ENCODE data around the gene ZNF132.

The ZNF132 gene

DNA sequence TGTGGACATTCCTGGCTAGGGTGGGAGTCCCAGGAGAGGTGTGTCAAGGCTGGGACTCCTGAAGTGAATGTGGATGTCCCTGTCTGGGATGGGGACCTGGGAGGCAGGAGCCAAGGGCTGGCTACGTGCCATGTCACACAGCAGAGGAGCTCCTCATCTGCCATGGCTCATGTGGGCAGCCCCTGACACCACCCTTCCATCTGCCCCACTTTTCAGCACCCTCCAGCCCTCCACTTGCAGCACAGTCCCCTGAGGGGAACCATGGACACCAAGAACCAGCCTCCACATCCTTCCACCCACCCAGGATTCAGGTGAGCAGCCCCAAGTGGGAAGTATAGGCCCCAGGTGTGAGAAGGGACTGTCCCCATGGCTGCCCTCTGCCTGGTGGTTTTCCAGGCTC lies 37.9 kb upstream of the ZNF132 start:
- POLR2A ChIA-PET: interaction anchor here (1.0 to 1.5 kb wide), 3 partner anchors 26 to 115 kb away, joined by 4 read pairs; partner anchors contain the start of genes ZBTB45, ZNF324B and ZNF497
- CTCF ChIA-PET: interaction anchor here (0.6 kb wide), 1 partner anchor 32 kb away, joined by 3 read pairs; no protein-coding TSS in a partner anchor
- H3K36me3 ChIP-seq (ENCODE audit: control insufficient read depth in 2 of 2, insufficient read depth in 1 of 2, low read length in 2 of 2): peaks cover 10 to 51% of the 10 kb centered on the region in 2 experiments
- no peak for TF ChIP-seq ZNF112 (tag by site-specific recombination; IDR thresholded peaks at IDR 0.05)
- TF ChIP-seq EGR2 (tag by site-specific recombination; IDR thresholded peaks at IDR 0.05; ENCODE audit: low read depth): no peak
- H3K27ac ChIP-seq (ENCODE audit: extremely low read depth, low read depth, low read length): no peak overlapping the region
- peaks cover 7% of the 10 kb centered on the region; the same call in 1 of the 2 replicates for H3K4me1 ChIP-seq (ENCODE audit: control insufficient read depth, insufficient read depth, low read length)
- H3K9me3 ChIP-seq (ENCODE audit: control insufficient read depth, insufficient read depth, low read depth, low read length): no peaks in the 10 kb centered on the region
- H3K4me3 ChIP-seq (ENCODE audit: low read depth, low read length): no peak overlapping the region

DNA sequence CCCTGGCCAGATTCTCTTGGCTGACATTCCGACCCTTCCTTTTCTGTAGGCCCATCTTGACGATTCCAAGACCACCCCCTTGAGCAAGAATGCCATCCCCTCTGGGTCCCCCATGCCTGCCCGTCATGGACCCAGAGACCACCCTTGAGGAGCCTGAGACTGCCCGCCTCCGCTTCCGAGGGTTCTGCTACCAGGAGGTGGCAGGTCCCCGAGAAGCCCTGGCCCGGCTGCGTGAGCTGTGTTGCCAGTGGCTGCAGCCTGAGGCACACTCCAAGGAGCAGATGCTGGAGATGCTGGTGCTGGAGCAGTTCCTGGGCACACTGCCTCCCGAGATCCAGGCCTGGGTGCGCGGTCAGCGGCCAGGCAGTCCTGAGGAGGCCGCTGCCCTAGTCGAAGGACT lies 37.2 kb upstream of the ZNF132 start:
- Histone ChIP-seq H3K4me3 (ENCODE audit: low read depth, low read length) (no peak overlapping the region; the same call in 1 of the 2 replicates), H3K36me3 (ENCODE audit: control insufficient read depth in 2 of 2, insufficient read depth in 1 of 2, low read length in 2 of 2) (peaks cover 12 to 56% of the 10 kb centered on the region in 2 experiments), H3K9me3 (ENCODE audit: control insufficient read depth, insufficient read depth, low read depth, low read length) (no peaks in the 10 kb centered on the region), H3K4me1 (ENCODE audit: control insufficient read depth, insufficient read depth, low read length) (peaks cover 7% of the 10 kb centered on the region; the same call in 1 of the 2 replicates), H3K27ac (ENCODE audit: extremely low read depth, low read depth, low read length) (peak overlapping the region; percentile 69; the same call in 1 of the 2 replicates)
- no peak for TF ChIP-seq ZNF10 (tag by site-specific recombination; IDR thresholded peaks at IDR 0.05)
- no peak for TF ChIP-seq SP3 (tag by site-specific recombination; IDR thresholded peaks at IDR 0.05)
- CTCF ChIA-PET: no interaction called here
- POLR2A ChIA-PET: interaction anchor here (1.0 to 1.5 kb wide), 3 partner anchors 26 to 114 kb away, joined by 4 read pairs; partner anchors contain the start of genes ZBTB45, ZNF324B and ZNF497

DNA sequence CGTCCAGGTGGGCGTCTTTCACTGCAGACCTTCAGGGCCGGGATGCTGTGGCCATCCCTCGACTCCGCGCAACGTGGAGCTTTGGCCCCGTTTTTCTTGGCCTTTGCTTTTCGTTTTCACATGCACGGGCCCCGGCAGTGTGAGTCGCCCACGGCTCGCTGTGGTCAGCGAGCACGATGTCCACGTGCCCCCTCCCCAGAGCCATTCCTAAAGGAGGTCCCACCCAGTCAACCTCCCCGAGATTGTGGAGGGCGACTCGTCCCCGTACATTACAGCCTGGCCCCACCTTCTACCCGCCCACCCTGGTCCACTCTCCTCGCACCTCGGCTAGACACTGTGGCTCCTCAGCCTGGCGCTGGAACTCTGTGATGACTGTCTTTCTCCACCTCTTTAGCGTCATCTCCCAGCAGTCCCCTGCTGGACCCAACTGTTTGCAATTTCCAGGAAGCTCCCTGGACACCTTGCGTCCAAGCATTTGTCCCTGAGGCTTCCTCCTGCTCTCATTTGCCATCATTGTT lies 36.6 kb upstream of the ZNF132 start:
- ChIA-PET CTCF (interaction anchor here (2.2 kb wide), 1 partner anchor 43 kb away, joined by 6 read pairs; the partner anchor contains the start of gene ZBTB45), POLR2A (interaction anchor here (1.0 to 2.2 kb wide), 4 partner anchors 43 to 114 kb away, joined by 4 to 11 read pairs (median 7); partner anchors contain the start of genes TRIM28, ZBTB45, ZNF497 and ZNF584)
- no peaks in the 10 kb centered on the region for H3K9me3 ChIP-seq (ENCODE audit: control insufficient read depth, insufficient read depth, low read depth, low read length)
- peak overlapping the region; percentile 69 for H3K27ac ChIP-seq (ENCODE audit: extremely low read depth, low read depth, low read length)
- H3K4me1 ChIP-seq (ENCODE audit: control insufficient read depth, insufficient read depth, low read length): peaks cover 7% of the 10 kb centered on the region; the same call in 1 of the 2 replicates
- peaks cover 13 to 61% of the 10 kb centered on the region in 2 experiments for H3K36me3 ChIP-seq (ENCODE audit: control insufficient read depth in 2 of 2, insufficient read depth in 1 of 2, low read length in 2 of 2)
- TF ChIP-seq ZNF311 (tag by site-specific recombination; IDR thresholded peaks at IDR 0.05; ENCODE audit: borderline replicate concordance) (no peak), HOXC10 (CRISPR knock-in tag; IDR thresholded peaks at IDR 0.05) (no peak; the same call in 1 of the 2 replicates), ZNF558 (tag by site-specific recombination; IDR thresholded peaks at IDR 0.05) (no peak), ZNF391 (tag by site-specific recombination; IDR thresholded peaks at IDR 0.05; ENCODE audit: borderline replicate concordance, low read depth) (no peak), KLF16 (tag by site-specific recombination; IDR thresholded peaks at IDR 0.05) (no peak)
- TF ChIP-seq, protein P1, sequence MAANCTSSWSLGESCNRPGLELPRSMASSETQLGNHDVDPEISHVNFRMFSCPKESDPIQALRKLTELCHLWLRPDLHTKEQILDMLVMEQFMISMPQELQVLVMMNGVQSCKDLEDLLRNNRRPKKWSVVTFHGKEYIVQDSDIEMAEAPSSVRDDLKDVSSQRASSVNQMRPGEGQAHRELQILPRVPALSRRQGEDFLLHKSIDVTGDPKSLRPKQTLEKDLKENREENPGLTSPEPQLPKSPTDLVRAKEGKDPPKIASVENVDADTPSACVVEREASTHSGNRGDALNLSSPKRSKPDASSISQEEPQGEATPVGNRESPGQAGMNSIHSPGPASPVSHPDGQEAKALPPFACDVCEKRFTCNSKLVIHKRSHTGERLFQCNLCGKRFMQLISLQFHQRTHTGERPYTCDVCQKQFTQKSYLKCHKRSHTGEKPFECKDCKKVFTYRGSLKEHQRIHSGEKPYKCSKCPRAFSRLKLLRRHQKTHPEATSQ (tag by site-specific recombination; IDR thresholded peaks at IDR 0.05): no peak
- TF ChIP-seq, protein P2, sequence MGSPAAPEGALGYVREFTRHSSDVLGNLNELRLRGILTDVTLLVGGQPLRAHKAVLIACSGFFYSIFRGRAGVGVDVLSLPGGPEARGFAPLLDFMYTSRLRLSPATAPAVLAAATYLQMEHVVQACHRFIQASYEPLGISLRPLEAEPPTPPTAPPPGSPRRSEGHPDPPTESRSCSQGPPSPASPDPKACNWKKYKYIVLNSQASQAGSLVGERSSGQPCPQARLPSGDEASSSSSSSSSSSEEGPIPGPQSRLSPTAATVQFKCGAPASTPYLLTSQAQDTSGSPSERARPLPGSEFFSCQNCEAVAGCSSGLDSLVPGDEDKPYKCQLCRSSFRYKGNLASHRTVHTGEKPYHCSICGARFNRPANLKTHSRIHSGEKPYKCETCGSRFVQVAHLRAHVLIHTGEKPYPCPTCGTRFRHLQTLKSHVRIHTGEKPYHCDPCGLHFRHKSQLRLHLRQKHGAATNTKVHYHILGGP (tag by site-specific recombination; IDR thresholded peaks at IDR 0.05): no peak
- H3K4me3 ChIP-seq (ENCODE audit: low read depth, low read length): peak overlapping the region; percentile 75

DNA sequence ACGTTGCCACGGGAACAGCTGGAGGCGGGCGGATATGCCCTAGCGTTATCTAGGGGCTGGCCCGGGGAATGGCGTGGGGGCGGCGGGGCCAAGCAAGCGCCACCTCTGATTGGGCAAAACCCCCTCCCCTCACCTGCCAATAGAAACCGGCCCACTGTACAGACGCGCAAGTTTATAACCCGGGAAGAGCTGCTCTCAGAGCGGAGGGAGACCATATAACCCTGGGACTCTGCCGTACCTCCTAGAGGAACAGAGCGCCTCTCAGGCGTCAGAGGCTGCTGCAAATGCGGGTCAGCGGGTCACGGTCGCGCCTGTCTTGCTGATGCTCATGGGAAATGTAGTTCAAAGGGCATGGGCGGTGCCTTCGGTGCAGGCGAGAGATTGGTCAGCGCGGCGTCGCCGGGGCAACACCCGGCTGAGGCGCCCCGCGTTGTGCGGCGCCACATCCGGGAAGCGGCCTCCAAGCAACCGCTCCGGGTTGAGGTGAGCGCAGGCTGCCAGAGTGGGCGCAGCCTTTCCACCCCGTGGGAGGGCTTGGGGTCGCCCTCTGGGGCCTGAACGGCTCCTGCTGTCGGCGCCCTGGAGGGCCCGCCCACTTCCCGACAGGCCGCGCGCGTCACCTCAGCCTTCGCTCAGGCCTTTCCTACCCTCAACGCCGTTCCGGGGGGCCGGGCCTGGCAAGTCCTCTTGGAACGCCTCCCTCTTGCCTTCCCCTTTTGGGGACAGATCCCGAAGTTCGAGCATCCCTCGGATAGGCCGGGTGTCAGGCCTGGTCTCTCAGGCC lies 36.0 kb upstream of the ZNF132 start, which contains the start of gene ZNF446:
Gene ZNF446, plus strand, starts transcription at position 639 of the 784 bp plus-strand sequence. CDS start 867 bp downstream, outside the sequence.
- ChIA-PET POLR2A (interaction anchor here (1.0 to 2.5 kb wide), 12 partner anchors 8 to 248 kb away, joined by 3 to 11 read pairs (median 4); partner anchors contain the start of genes TRIM28, ZBTB45, ZNF324 and ZNF324B), CTCF (interaction anchor here (1.1 to 2.2 kb wide), 2 partner anchors 43 to 73 kb away, joined by 6 to 8 read pairs; partner anchors contain the start of gene ZBTB45)
- Histone ChIP-seq H3K4me1 (ENCODE audit: control insufficient read depth, insufficient read depth, low read length) (peaks cover 7% of the 10 kb centered on the region; the same call in 1 of the 2 replicates), H3K36me3 (ENCODE audit: control insufficient read depth in 2 of 2, insufficient read depth in 1 of 2, low read length in 2 of 2) (peaks cover 13 to 59% of the 10 kb centered on the region in 2 experiments), H3K27ac (ENCODE audit: extremely low read depth, low read depth, low read length) (peak within 1 kb of the TSS; percentile 69), H3K9me3 (ENCODE audit: control insufficient read depth, insufficient read depth, low read depth, low read length) (no peaks in the 10 kb centered on the region), H3K4me3 (ENCODE audit: low read depth, low read length) (peak within 1 kb of the TSS; percentile 75)
- no peak for TF ChIP-seq ZNF155 (tag by site-specific recombination; IDR thresholded peaks at IDR 0.05)
- no peak for TF ChIP-seq ZNF621 (tag by site-specific recombination; IDR thresholded peaks at IDR 0.05)
- TF ChIP-seq YY2 (tag by site-specific recombination; IDR thresholded peaks at IDR 0.05): peak; percentile 47; the same call in 1 of the 2 replicates
- TF ChIP-seq ZNF626 (tag by site-specific recombination; IDR thresholded peaks at IDR 0.05): no peak
- TF ChIP-seq ZSCAN16 (tag by site-specific recombination; IDR thresholded peaks at IDR 0.05): no peak
- no peak for TF ChIP-seq ZNF266 (tag by site-specific recombination; IDR thresholded peaks at IDR 0.05; ENCODE audit: low read depth)
- no peak for TF ChIP-seq ZNF354C (tag by site-specific recombination; IDR thresholded peaks at IDR 0.05; ENCODE audit: borderline replicate concordance, low read depth)
- TF ChIP-seq, protein P3, sequence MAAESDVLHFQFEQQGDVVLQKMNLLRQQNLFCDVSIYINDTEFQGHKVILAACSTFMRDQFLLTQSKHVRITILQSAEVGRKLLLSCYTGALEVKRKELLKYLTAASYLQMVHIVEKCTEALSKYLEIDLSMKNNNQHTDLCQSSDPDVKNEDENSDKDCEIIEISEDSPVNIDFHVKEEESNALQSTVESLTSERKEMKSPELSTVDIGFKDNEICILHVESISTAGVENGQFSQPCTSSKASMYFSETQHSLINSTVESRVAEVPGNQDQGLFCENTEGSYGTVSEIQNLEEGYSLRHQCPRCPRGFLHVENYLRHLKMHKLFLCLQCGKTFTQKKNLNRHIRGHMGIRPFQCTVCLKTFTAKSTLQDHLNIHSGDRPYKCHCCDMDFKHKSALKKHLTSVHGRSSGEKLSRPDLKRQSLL (tag by site-specific recombination; IDR thresholded peaks at IDR 0.05): peak; percentile 49; the same call in 1 of the 2 replicates
- TF ChIP-seq ZNF133 (tag by site-specific recombination; IDR thresholded peaks at IDR 0.05): no peak
- TF ChIP-seq, protein P4, sequence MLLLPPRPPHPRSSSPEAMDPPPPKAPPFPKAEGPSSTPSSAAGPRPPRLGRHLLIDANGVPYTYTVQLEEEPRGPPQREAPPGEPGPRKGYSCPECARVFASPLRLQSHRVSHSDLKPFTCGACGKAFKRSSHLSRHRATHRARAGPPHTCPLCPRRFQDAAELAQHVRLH (tag by site-specific recombination; IDR thresholded peaks at IDR 0.05): peak; percentile 49; the same call in 1 of the 2 replicates
- no peak; the same call in none of the 2 replicates for TF ChIP-seq HOXC10 (CRISPR knock-in tag; IDR thresholded peaks at IDR 0.05)
